Endothelial cell of umbilical vein (primary cell): ENCODE measurements around the gene ALDOC. TPM values are rescaled to one million over a fixed set of nuclear protein-coding genes. Genes with fewer than 3 reads are reported as not detected.

Source experiments
- BruUV-seq: library from RNA; stranded (reverse); fragments of 400-500 nt; replicated peaks from 2 replicates; lab custom pipeline; 2021; lab: Mats Ljungman, UMichigan
- CTCF ChIA-PET: fragments of 300-600, 350-600 bp; sonication (Branson Sonifier 250); formaldehyde crosslinking; loops from one replicate; lab custom pipeline; 2021; ENCODE audit warnings: antibody characterized with exemption, inconsistent platforms; lab: Charles Lee
- POLR2A ChIA-PET: fragments of 300-600, 350-600 bp; sonication (Branson Sonifier 250); formaldehyde crosslinking; loops from one replicate; lab custom pipeline; 2021; ENCODE audit warnings: antibody characterized with exemption, inconsistent platforms; lab: Charles Lee
- DNase-seq: peaks from one replicate; pipeline ENCODE4 v3.0.0-alpha.2; 2011; ENCODE audit warnings: low read depth, low spot score
- FAIRE-seq: peaks from 2 replicates; lab custom pipeline; 2011; peaks lifted over from hg19 to GRCh38; lab: Jason Lieb, UNC
- H2AFZ ChIP-seq: 2 replicates; pipeline ENCODE4 v1.6.0; 2012; ENCODE audit warnings: low read depth, low read length, control low read depth, inconsistent platforms
- H3K27ac ChIP-seq: 2 replicates; pipeline ENCODE4 v1.5.1; 2011; ENCODE audit warnings: low read depth, mild to moderate bottlenecking, control low read depth, low read length, moderate library complexity; ENCODE audit not compliant: insufficient read depth
- H3K27me3 ChIP-seq, 2 experiments: 2 replicates each; pipeline versions ENCODE4 v1.6.0 to v1.6.1; 2011; ENCODE audit warnings: low read length in 2 of 2, mixed read lengths in 1 of 2; ENCODE audit not compliant: control insufficient read depth in 2 of 2, insufficient read depth in 2 of 2
- H3K36me3 ChIP-seq, 2 experiments: 2 replicates in 1 of 2; 3 replicates in 1 of 2; pipeline ENCODE4 v1.5.1; 2011; ENCODE audit warnings: low read length in 2 of 2, mild to moderate bottlenecking in 1 of 2, moderate library complexity in 1 of 2; ENCODE audit not compliant: control insufficient read depth in 2 of 2, insufficient read depth in 2 of 2; ENCODE audit errors: extremely low read depth in 1 of 2
- H3K4me1 ChIP-seq: 3 replicates; pipeline ENCODE4 v1.5.1; 2011; ENCODE audit warnings: mild to moderate bottlenecking, low read length; ENCODE audit not compliant: control insufficient read depth, insufficient read depth; ENCODE audit errors: extremely low read depth
- H3K4me2 ChIP-seq: 2 replicates; pipeline ENCODE4 v1.6.1; 2011; ENCODE audit warnings: low read length, control low read depth, mixed read lengths; ENCODE audit not compliant: insufficient read depth
- H3K4me3 ChIP-seq, 3 experiments: fragments of 200-600 bp in 1 of 3; sonication (generic), shearing (Covaris generic) in 1 of 3; replicated peaks in 1 of 3; 2 replicates each; pipeline ENCODE4 v1.5.1; 2011 to 2016; ENCODE audit warnings: control low read depth in 3 of 3, low read length in 3 of 3, mild to moderate bottlenecking in 2 of 3, inconsistent platforms in 1 of 3, low read depth in 1 of 3, moderate library complexity in 1 of 3; ENCODE audit not compliant: insufficient read depth in 1 of 3
- H3K79me2 ChIP-seq: 2 replicates; pipeline ENCODE4 v1.6.0; 2012; ENCODE audit warnings: low read length, inconsistent platforms; ENCODE audit not compliant: control insufficient read depth, insufficient read depth
- H3K9ac ChIP-seq: replicated peaks from 2 replicates; pipeline ENCODE3; 2011; ENCODE audit warnings: low read length, control low read depth; ENCODE audit not compliant: insufficient read depth; ENCODE audit errors: extremely low read depth
- H3K9me1 ChIP-seq: replicated peaks from 3 replicates; pipeline ENCODE4 v1.6.0; 2011; ENCODE audit warnings: mild to moderate bottlenecking, low read length; ENCODE audit not compliant: control insufficient read depth, insufficient read depth; ENCODE audit errors: extremely low read depth
- H3K9me3 ChIP-seq: replicated peaks from 2 replicates; pipeline ENCODE4 v1.5.1; 2012; ENCODE audit warnings: low read length, inconsistent platforms; ENCODE audit not compliant: control insufficient read depth, insufficient read depth
- H4K20me1 ChIP-seq: replicated peaks from 2 replicates; pipeline ENCODE3; 2011; ENCODE audit warnings: mild to moderate bottlenecking, low read length; ENCODE audit not compliant: control insufficient read depth, insufficient read depth; ENCODE audit errors: extremely low read depth
- CTCF ChIP-seq, 2 donors: IDR thresholded peaks; 1 replicate in 1 of 2; 2 replicates in 1 of 2; pipeline ENCODE4 v1.5.1; 2011; ENCODE audit warnings: low read length in 2 of 2, mild to moderate bottlenecking in 2 of 2, moderate library complexity in 2 of 2, control low read depth in 1 of 2, inconsistent platforms in 1 of 2, low read depth in 1 of 2; ENCODE audit not compliant: insufficient read depth in 1 of 2; ENCODE audit errors: extremely low read depth in 1 of 2
- EZH2 ChIP-seq: IDR thresholded peaks from 2 replicates; pipeline ENCODE4 v1.6.1; 2012; ENCODE audit warnings: borderline replicate concordance, low read depth, mild to moderate bottlenecking, moderate library complexity, low read length, inconsistent platforms; ENCODE audit not compliant: severe bottlenecking
- FOS ChIP-seq: IDR thresholded peaks from 2 replicates; pipeline ENCODE4 v1.6.1; 2011; ENCODE audit warnings: mild to moderate bottlenecking, low read length, moderate library complexity, borderline replicate concordance; ENCODE audit not compliant: insufficient read depth
- JUN ChIP-seq: IDR thresholded peaks from 2 replicates; pipeline ENCODE4 v1.6.1; 2011; ENCODE audit warnings: borderline replicate concordance, low read depth; ENCODE audit not compliant: insufficient read length, insufficient read depth
- MYC ChIP-seq: IDR thresholded peaks from one replicate; pipeline ENCODE4 v1.6.1; 2011; ENCODE audit warnings: mild to moderate bottlenecking, low read depth, low read length
- POLR2A ChIP-seq: IDR thresholded peaks from 2 replicates; pipeline ENCODE4 v1.6.1; 2012; ENCODE audit warnings: low read depth, mild to moderate bottlenecking, control low read depth, low read length
- POLR2AphosphoS5 ChIP-seq: IDR thresholded peaks from 2 replicates; pipeline ENCODE4 v1.6.1; 2012; ENCODE audit warnings: low read depth, mild to moderate bottlenecking, control low read depth, low read length, moderate library complexity; ENCODE audit not compliant: insufficient read depth
- dilution Hi-C: fragments of 300-500 bp; cut with MboI; formaldehyde crosslinking; loops from one replicate; pipeline ENCODE4 v1.15.0; 2019; ENCODE audit warnings: low sequenced_read_pairs; ENCODE audit not compliant: extremely low pct_ligation_motif_present
- intact Hi-C: fragments of 100-400 bp; cut with micrococcal nuclease; formaldehyde crosslinking; loops from one replicate; pipeline ENCODE4 v1.10.0; 2022
- polyA plus RNA-seq, 4 experiments: library from polyadenylated mRNA; depleted of rRNA in 3 of 4; stranded (reverse) in 3 of 4; unstranded in 1 of 4; fragments of >200 nt; gene quantifications; 2 replicates each; pipeline versions ENCODE4 v1.2.1 to v1.2.3, GENCODE V29; 2011 to 2012; ENCODE audit warnings: missing spikeins in 1 of 4
- total RNA-seq: library from RNA; stranded (reverse); gene quantifications from 2 replicates; pipeline ENCODE4 v1.2.3, GENCODE V29; 2021

The ALDOC gene
- total and polyA plus RNA-seq, 2 donors (not counting 3 experiments of a cell fraction or from before 2014, with no cell fraction given): 7.2 to 18.9 TPM

GRCh38 chr17:28569446-28569845, 7.2 kb downstream of the ALDOC start:
- dilution Hi-C loops: no loop called here
- POLR2A ChIA-PET: no interaction called here

More at GRCh38 chr17:28569446-28569845, 7.2 kb downstream of the ALDOC start:
- Histone ChIP-seq H3K9ac (no peak overlapping the region), H3K4me1 (peaks cover 10% of the 10 kb centered on the region), H2AFZ (no peak overlapping the region), H4K20me1 (no peaks in the 10 kb centered on the region), H3K36me3 (no peaks in the 10 kb centered on the region), H3K4me3 (no peak overlapping the region), H3K9me1 (no peaks in the 10 kb centered on the region), H3K27ac (no peak overlapping the region), H3K4me2 (no peak overlapping the region), H3K79me2 (peaks cover 17% of the 10 kb centered on the region), H3K27me3 (no peaks in the 10 kb centered on the region), H3K9me3 (no peaks in the 10 kb centered on the region)
- intact Hi-C loops: no loop called here
- BruUV-seq: no TSS peak
- no peak for DNase-seq
- no peak for FAIRE-seq
- TF ChIP-seq POLR2AphosphoS5 (no peak), EZH2 (no peak), CTCF (IDR thresholded peaks at IDR 0.05; ENCODE audit: extremely low read depth in 1 of 2, insufficient read depth in 1 of 2, low read depth in 1 of 2, low read length in 2 of 2) (no peak), JUN (no peak), FOS (no peak), POLR2A (no peak), MYC (no peak)
- CTCF ChIA-PET: no interaction called here
